KMS-11 (cell line): ENCODE measurements around the gene SPRY2.

Experiments
- H2AFZ ChIP-seq: fragments of 200-600 bp; sonication (generic); 2 replicates; pipeline ENCODE4 v1.6.1; 2016; ENCODE audit warnings: antibody characterized with exemption, mixed run types, low read depth
- H3K27ac ChIP-seq: fragments of 200-600 bp; sonication (generic); 2 replicates; pipeline ENCODE4 v1.6.1; 2016; ENCODE audit warnings: mild to moderate bottlenecking, mixed run types
- H3K27me3 ChIP-seq: fragments of 200-600 bp; sonication (generic); 2 replicates; pipeline ENCODE4 v1.6.1; 2017; ENCODE audit warnings: mild to moderate bottlenecking, low read depth, mixed run types, moderate library complexity; ENCODE audit not compliant: insufficient read depth
- H3K36me3 ChIP-seq: fragments of 200-600 bp; sonication (generic); 2 replicates; pipeline ENCODE4 v1.6.1; 2017; ENCODE audit warnings: mild to moderate bottlenecking, mixed run types; ENCODE audit not compliant: insufficient read depth
- H3K4me1 ChIP-seq: fragments of 200-600 bp; sonication (generic); 2 replicates; pipeline ENCODE4 v1.6.1; 2016; ENCODE audit warnings: mild to moderate bottlenecking, low read depth, mixed run types; ENCODE audit not compliant: poor library complexity, severe bottlenecking
- H3K4me2 ChIP-seq: fragments of 200-600 bp; sonication (generic); 2 replicates; pipeline ENCODE4 v1.7.0; 2016; ENCODE audit warnings: mild to moderate bottlenecking, mixed run types
- H3K4me3 ChIP-seq: fragments of 200-600 bp; sonication (generic); IDR thresholded peaks from 2 replicates; pipeline ENCODE4 v1.6.1; 2017; ENCODE audit warnings: low read depth, low read length, mixed read lengths; ENCODE audit not compliant: insufficient read depth
- H3K79me2 ChIP-seq: fragments of 200-600 bp; sonication (generic); 2 replicates; pipeline ENCODE4 v1.6.1; 2016; ENCODE audit warnings: low read depth, mixed run types; ENCODE audit not compliant: insufficient read depth
- H3K9ac ChIP-seq: fragments of 200-600 bp; sonication (generic); 2 replicates; pipeline ENCODE4 v1.6.1; 2016; ENCODE audit warnings: mild to moderate bottlenecking, mixed run types
- H4K20me1 ChIP-seq: fragments of 200-600 bp; sonication (generic); 2 replicates; pipeline ENCODE4 v1.6.1; 2016; ENCODE audit warnings: mild to moderate bottlenecking, mixed run types; ENCODE audit not compliant: insufficient read depth
- TF ChIP-seq, protein P1 (sequence below): fragments of 200-600 bp; sonication (generic); conservative IDR thresholded peaks from 2 replicates; pipeline ENCODE4 v1.6.1; 2017; ENCODE audit warnings: low read depth, mild to moderate bottlenecking, antibody characterized with exemption, low read length, moderate library complexity, mixed read lengths

SPRY2 gene

DNA sequence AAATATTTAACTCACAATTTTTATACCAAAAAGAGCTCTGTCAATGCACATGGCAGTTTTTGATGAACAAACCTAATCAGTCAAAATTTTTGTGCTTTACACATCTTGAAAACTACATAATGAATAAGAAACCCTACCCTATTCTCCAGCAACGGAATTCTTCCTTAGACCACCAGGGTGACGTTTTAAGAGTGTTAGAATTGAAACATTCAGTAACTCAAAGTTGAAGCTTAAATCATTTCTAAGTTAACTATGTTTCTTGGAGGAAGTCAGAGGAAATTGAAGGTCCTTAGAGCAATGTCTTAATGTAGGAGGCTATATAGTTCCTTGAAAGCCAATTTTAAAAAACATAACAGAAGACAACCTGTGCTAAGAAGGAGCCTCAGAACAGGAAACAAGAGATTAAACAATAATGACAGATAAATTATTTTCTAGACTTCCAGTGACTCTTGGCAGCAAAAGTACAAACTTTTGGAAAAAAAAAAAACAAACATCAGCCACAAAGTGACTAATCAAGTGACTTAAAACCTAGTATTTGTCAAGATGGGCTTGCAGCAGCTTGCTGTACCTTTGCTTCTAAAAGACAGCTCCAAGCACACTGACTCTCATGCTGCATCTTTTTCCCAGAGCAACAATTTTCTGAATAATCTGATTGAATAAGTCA is 6.2 kb downstream of the SPRY2 start:
- H3K27ac ChIP-seq = no peak overlapping the region

DNA sequence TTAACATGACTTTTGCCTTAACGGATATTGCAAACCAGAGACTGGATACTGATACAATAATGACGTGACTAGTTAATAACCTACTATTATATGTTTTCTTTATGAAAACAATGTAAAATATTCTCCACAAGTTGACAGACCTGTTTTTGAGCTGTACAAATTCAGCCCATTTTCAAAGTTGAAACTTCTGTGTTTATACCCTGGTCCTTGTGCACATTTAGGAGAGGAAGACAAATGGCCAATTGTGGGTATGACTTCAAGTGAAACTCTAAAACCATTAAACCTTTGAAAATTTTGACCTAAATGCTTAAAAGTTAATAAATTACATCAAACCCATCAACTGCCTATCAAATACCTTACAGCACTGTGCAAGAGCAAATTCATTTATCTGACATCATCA is 8.9 kb downstream of the SPRY2 start:
- TF ChIP-seq, protein P1, sequence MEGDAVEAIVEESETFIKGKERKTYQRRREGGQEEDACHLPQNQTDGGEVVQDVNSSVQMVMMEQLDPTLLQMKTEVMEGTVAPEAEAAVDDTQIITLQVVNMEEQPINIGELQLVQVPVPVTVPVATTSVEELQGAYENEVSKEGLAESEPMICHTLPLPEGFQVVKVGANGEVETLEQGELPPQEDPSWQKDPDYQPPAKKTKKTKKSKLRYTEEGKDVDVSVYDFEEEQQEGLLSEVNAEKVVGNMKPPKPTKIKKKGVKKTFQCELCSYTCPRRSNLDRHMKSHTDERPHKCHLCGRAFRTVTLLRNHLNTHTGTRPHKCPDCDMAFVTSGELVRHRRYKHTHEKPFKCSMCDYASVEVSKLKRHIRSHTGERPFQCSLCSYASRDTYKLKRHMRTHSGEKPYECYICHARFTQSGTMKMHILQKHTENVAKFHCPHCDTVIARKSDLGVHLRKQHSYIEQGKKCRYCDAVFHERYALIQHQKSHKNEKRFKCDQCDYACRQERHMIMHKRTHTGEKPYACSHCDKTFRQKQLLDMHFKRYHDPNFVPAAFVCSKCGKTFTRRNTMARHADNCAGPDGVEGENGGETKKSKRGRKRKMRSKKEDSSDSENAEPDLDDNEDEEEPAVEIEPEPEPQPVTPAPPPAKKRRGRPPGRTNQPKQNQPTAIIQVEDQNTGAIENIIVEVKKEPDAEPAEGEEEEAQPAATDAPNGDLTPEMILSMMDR = no peak
- no peak overlapping the region for H3K9ac ChIP-seq
- no peak overlapping the region for H3K4me3 ChIP-seq
- H3K4me1 ChIP-seq = no peaks in the 10 kb centered on the region
- no peaks in the 10 kb centered on the region for H4K20me1 ChIP-seq
- H3K36me3 ChIP-seq = no peaks in the 10 kb centered on the region
- no peak overlapping the region for H3K4me2 ChIP-seq
- H3K27ac ChIP-seq = no peak overlapping the region
- H3K27me3 ChIP-seq = no peaks in the 10 kb centered on the region
- no peak overlapping the region for H2AFZ ChIP-seq
- H3K79me2 ChIP-seq = no peaks in the 10 kb centered on the region

More for the DNA sequence above, 6.2 kb downstream of the SPRY2 start:
- H3K4me3 ChIP-seq = no peak overlapping the region
- TF ChIP-seq, protein P1 = no peak
- H3K36me3 ChIP-seq = no peaks in the 10 kb centered on the region
- H4K20me1 ChIP-seq = no peaks in the 10 kb centered on the region
- H3K4me2 ChIP-seq = no peak overlapping the region
- H3K9ac ChIP-seq = no peak overlapping the region
- no peaks in the 10 kb centered on the region for H3K4me1 ChIP-seq
- no peaks in the 10 kb centered on the region for H3K27me3 ChIP-seq
- no peaks in the 10 kb centered on the region for H3K79me2 ChIP-seq
- H2AFZ ChIP-seq = no peak overlapping the region

DNA sequence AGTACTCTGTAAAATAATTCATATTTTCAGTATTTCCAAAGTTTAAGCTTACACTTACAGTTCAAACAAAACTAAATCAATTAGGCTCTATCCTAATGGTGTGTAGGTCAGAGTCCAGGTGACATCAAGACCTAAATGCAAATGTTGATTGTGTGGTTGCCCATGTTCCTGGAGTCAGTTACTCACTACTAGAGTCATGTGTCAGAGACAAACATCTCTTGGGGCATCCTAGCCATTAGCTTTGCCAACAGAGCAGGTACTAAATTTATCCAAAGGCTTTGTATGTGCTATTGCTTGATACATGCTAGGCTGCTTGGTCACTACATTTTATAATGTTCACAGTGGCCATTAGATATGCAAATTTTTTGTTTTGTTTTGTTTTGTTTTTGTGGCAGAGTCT is 11.7 kb downstream of the SPRY2 start:
- Histone ChIP-seq H4K20me1 (no peaks in the 10 kb centered on the region), H3K27ac (no peak overlapping the region), H3K4me2 (no peak overlapping the region), H3K36me3 (no peaks in the 10 kb centered on the region), H3K79me2 (no peaks in the 10 kb centered on the region), H3K27me3 (no peaks in the 10 kb centered on the region), H2AFZ (no peak overlapping the region), H3K4me1 (no peaks in the 10 kb centered on the region), H3K9ac (no peak overlapping the region), H3K4me3 (no peak overlapping the region)
- TF ChIP-seq, protein P1 = no peak

DNA sequence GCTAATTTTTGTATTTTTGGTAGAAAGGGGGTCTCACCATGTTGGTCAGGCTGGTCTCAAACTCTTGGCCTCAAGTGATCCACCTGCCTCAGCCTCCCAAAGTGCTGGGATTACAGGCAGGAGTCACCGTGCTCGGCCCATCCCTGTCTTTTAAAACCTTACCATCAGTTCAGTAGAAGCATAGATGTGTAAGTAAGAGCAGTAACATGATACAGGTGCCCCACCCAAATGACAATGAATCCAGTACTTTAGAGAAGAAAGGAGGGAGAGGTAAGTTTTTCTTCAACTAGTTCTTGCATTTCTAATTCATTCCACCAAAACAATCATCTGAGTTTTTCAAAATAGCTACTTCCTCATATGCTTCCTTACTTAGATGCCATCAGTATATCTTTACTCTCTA is 21.9 kb downstream of the SPRY2 start:
- Histone ChIP-seq H4K20me1 (no peaks in the 10 kb centered on the region), H3K4me1 (no peaks in the 10 kb centered on the region), H3K79me2 (no peaks in the 10 kb centered on the region), H3K4me3 (no peak overlapping the region), H3K27ac (no peak overlapping the region), H3K9ac (no peak overlapping the region), H3K36me3 (no peaks in the 10 kb centered on the region), H2AFZ (no peak overlapping the region), H3K4me2 (no peak overlapping the region), H3K27me3 (no peaks in the 10 kb centered on the region)
- TF ChIP-seq, protein P1 = no peak
